Tibial nerve (tissue), 4 donors: Measurements from ENCODE around the gene HPSE2. TPM values are rescaled to one million over a fixed set of nuclear protein-coding genes. Genes with fewer than 3 reads are reported as not detected.

ENCODE experiments used
- DNase-seq, 2 donors: peaks; one replicate each; pipeline ENCODE4 v3.0.0-alpha.2; 2019; ENCODE audit warnings: low spot score in 2 of 2
- H3K27ac ChIP-seq, 4 donors: fragments of 200-600 bp; sonication (generic) in 3 of 4; one replicate each; pipeline ENCODE4 v1.5.1; 2017 to 2019; ENCODE audit warnings: mild to moderate bottlenecking in 1 of 4
- H3K27me3 ChIP-seq, 2 donors: fragments of 200-600 bp; sonication (generic) in 1 of 2; one replicate each; pipeline versions ENCODE4 v1.5.1 to v1.6.0; 2017 to 2019
- H3K36me3 ChIP-seq, 3 donors: fragments of 200-600 bp; sonication (generic); one replicate each; pipeline ENCODE4 v1.5.1; 2018 to 2019
- H3K4me1 ChIP-seq, 4 donors: fragments of 200-600 bp; sonication (generic) in 3 of 4; one replicate each; pipeline ENCODE4 v1.5.1; 2017 to 2019
- H3K4me3 ChIP-seq, 4 donors: fragments of 200-600 bp; sonication (generic) in 3 of 4; one replicate each; pipeline ENCODE4 v1.5.1; 2017 to 2019; ENCODE audit warnings: mild to moderate bottlenecking in 1 of 4, moderate library complexity in 1 of 4
- H3K9me3 ChIP-seq, 4 donors: fragments of 200-600 bp; sonication (generic) in 3 of 4; one replicate each; pipeline ENCODE4 v1.5.1; 2017 to 2019
- EP300 ChIP-seq, 2 donors: sonication (generic); formaldehyde crosslinking; IDR thresholded peaks; one replicate each; pipeline ENCODE4 v1.6.1; 2017; ENCODE audit warnings: antibody characterized with exemption in 2 of 2, mild to moderate bottlenecking in 1 of 2
- POLR2A ChIP-seq, 2 donors: fragments of 450-650 bp; IDR thresholded peaks; one replicate each; pipeline ENCODE4 v1.6.1; 2017; ENCODE audit warnings: antibody characterized with exemption in 2 of 2, mild to moderate bottlenecking in 2 of 2, moderate library complexity in 2 of 2
- WGBS, 2 donors: methylation state at CpG; one replicate each; pipeline ENCODE4 v1.1.5; 2018; 5-methylcytosine and 5-hydroxymethylcytosine counted together
- total RNA-seq, 4 donors: library from RNA; depleted of rRNA; stranded (reverse); fragments of >200 nt; gene quantifications; one replicate each; pipeline ENCODE4 v1.1.0, GENCODE V29; 2016
- TF ChIP-seq, protein P1 (sequence below), 5 experiments: fragments of 200-600 bp in 3 of 5; fragments of 450-650 bp in 2 of 5; sonication (generic) in 3 of 5; IDR thresholded peaks; one replicate each; pipeline ENCODE4 v1.5.1; 2016 to 2019; ENCODE audit warnings: antibody characterized with exemption in 5 of 5, mild to moderate bottlenecking in 3 of 5, moderate library complexity in 2 of 5

HPSE2 gene
- total RNA-seq, 4 donors from 2014 or later, result 0.63 TPM; not detected in 3

DNA sequence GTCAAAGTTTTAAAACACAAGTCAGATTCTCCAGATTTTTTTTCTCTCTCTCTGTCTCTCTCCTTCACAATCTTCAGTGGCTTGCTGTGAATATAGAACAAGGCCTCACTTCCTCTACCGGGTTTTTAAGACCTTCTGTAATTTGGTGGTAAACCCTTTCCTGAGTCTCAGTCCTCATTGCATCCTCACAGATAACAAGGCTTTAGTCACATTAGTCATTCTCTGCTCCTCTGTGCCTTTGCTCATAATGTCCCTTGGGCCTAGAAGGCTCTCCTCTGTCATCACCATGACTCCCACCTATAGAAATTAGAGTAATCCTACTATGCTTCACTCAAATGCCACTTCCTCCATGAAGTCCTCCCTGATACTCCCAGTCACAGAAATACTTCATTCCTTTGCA lies 616.2 kb downstream of the HPSE2 start:
- Histone ChIP-seq H3K36me3 (no peaks in the 10 kb centered on the region), H3K27me3 (no peaks in the 10 kb centered on the region), H3K4me3 (no peak overlapping the region), H3K27ac (no peak overlapping the region), H3K9me3 (no peaks in the 10 kb centered on the region), H3K4me1 (no peaks in the 10 kb centered on the region)
- WGBS, 2 donors, result 23 to 33% methylated on average over 1 of the region's 1 CpG
- DNase-seq, result no peak
- TF ChIP-seq, protein P1, sequence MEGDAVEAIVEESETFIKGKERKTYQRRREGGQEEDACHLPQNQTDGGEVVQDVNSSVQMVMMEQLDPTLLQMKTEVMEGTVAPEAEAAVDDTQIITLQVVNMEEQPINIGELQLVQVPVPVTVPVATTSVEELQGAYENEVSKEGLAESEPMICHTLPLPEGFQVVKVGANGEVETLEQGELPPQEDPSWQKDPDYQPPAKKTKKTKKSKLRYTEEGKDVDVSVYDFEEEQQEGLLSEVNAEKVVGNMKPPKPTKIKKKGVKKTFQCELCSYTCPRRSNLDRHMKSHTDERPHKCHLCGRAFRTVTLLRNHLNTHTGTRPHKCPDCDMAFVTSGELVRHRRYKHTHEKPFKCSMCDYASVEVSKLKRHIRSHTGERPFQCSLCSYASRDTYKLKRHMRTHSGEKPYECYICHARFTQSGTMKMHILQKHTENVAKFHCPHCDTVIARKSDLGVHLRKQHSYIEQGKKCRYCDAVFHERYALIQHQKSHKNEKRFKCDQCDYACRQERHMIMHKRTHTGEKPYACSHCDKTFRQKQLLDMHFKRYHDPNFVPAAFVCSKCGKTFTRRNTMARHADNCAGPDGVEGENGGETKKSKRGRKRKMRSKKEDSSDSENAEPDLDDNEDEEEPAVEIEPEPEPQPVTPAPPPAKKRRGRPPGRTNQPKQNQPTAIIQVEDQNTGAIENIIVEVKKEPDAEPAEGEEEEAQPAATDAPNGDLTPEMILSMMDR (IDR thresholded peaks at IDR 0.05), result no peak
- TF ChIP-seq EP300 (IDR thresholded peaks at IDR 0.05) (no peak), POLR2A (IDR thresholded peaks at IDR 0.05) (no peak)

DNA sequence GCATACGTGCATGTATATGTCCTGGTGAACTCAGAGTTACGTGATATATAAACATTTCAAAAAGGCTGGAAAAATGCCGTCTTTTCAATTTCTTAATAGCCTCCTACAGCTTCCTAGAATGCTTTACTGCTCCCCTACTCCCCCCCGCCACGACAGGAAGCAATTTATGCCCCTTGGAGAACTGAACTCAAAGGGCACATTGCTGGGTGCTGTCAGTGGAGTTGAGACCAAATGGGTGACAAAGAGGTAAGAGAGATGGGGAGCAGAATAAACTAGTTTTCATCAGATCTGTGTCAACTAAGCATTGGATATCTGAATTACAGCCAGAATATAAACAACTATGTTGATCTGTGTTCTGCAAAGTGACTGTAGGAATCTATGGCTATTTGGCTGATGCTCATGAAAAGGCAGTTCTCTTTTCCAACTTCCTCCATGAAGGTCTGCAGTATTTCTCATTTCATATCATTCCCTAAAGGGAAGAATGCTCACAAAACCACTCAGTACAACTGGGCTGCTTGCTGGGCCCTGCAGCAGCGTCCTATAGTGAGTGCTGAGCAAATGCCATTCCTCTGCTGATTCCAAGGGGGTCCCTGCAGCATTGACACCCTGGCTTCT lies 617.6 kb downstream of the HPSE2 start:
- no peaks in the 10 kb centered on the region for H3K36me3 ChIP-seq

DNA sequence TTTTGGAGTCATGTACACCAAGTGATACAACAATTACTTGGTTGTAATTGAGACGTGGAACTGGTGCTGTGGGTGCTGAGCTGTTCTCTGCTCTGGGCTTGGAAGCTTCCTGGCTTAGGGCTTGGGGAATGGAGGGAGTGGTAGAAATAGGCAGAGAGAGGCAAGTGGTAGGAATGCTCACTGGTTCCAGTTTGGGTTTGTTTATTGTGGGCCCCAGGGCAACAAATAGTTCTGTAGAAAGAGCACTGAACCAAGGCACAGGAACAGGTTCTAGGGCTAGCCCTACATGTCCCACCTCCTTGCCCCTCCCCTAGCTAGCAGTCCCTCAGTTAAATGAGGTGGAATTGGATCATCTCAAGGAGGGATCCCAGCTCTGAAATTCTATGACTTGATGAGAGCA lies 622.2 kb downstream of the HPSE2 start:
- Histone ChIP-seq H3K27me3 (no peaks in the 10 kb centered on the region), H3K36me3 (no peaks in the 10 kb centered on the region), H3K27ac (no peak overlapping the region), H3K9me3 (no peaks in the 10 kb centered on the region), H3K4me1 (peaks cover 0 to 9% (median 0%) of the 10 kb centered on the region in 4 donors), H3K4me3 (no peak overlapping the region)
- no peak for DNase-seq
- TF ChIP-seq, protein P1 (IDR thresholded peaks at IDR 0.05), result no peak
- TF ChIP-seq POLR2A (IDR thresholded peaks at IDR 0.05) (no peak), EP300 (IDR thresholded peaks at IDR 0.05) (no peak)
- WGBS, 2 donors, result 53 to 59% methylated on average over 1 of the region's 1 CpG

More for the DNA sequence above, 617.6 kb downstream of the HPSE2 start:
- TF ChIP-seq POLR2A (IDR thresholded peaks at IDR 0.05), result no peak
- no peak overlapping the region for H3K4me3 ChIP-seq
- no peak for DNase-seq
- WGBS, 2 donors, result 47 to 55% methylated on average over 6 of the region's 6 CpGs
- no peak overlapping the region for H3K27ac ChIP-seq
- no peaks in the 10 kb centered on the region for H3K4me1 ChIP-seq
- H3K9me3 ChIP-seq, result no peaks in the 10 kb centered on the region
- H3K27me3 ChIP-seq, result no peaks in the 10 kb centered on the region

DNA sequence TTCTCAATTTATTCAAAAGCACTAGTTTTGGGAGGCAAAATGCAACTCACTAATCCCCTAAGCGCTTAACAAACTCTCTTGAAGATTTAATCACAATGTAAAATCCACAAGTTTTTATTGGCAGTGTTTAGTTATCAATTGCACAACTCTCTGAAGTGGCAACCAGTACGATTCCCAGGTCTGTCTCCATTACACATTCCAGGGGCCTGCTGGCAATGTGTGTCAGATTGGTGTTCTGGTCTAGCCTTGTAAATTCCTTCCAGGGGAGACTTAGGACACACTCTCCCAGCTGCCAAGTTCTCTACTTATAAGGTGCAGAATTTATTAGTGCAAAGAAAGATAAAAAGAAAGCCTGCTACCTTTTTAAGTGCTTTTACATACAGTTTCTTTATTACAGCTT lies 624.2 kb downstream of the HPSE2 start:
- no peak for DNase-seq
- TF ChIP-seq, protein P1 (IDR thresholded peaks at IDR 0.05), result no peak
- TF ChIP-seq EP300 (IDR thresholded peaks at IDR 0.05) (no peak), POLR2A (IDR thresholded peaks at IDR 0.05) (no peak)
- 55 to 69% methylated on average over 2 of the region's 2 CpGs for WGBS, 2 donors

DNA sequence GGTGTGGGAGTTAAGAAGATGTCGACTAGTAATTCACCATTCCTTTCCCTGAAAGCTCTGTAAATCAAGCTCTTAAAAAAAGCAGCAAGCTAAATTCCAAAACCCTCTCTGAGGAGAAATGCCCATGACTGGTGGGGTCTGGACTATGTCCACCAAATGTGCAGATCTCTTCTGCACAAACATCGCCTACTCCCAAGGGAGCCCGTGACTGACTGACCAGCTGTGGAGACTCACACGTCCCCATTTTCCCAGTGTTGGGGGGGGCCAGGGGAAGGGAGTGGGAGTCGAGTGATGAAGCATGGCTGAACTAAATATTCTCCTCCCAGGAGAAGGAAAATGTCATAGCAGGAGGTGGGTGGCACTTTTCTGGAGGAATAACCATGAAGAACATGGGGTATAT lies 624.8 kb downstream of the HPSE2 start:
- WGBS, 2 donors, result 32 to 71% methylated on average over 5 of the region's 5 CpGs
- Histone ChIP-seq H3K36me3 (no peaks in the 10 kb centered on the region), H3K4me3 (no peak overlapping the region), H3K9me3 (no peaks in the 10 kb centered on the region), H3K4me1 (peaks cover 0 to 9% (median 0%) of the 10 kb centered on the region in 4 donors), H3K27ac (no peak overlapping the region), H3K27me3 (no peaks in the 10 kb centered on the region)
- TF ChIP-seq, protein P1 (IDR thresholded peaks at IDR 0.05), result no peak
- TF ChIP-seq EP300 (IDR thresholded peaks at IDR 0.05) (no peak), POLR2A (IDR thresholded peaks at IDR 0.05) (no peak)
- no peak for DNase-seq

More for the DNA sequence above, 624.2 kb downstream of the HPSE2 start:
- Histone ChIP-seq H3K4me1 (peaks cover 0 to 9% (median 0%) of the 10 kb centered on the region in 4 donors), H3K27ac (no peak overlapping the region), H3K9me3 (no peaks in the 10 kb centered on the region), H3K27me3 (no peaks in the 10 kb centered on the region), H3K4me3 (no peak overlapping the region), H3K36me3 (no peaks in the 10 kb centered on the region)
